ENCODE results near the gene MAP3K19.

Gene MAP3K19

DNA sequence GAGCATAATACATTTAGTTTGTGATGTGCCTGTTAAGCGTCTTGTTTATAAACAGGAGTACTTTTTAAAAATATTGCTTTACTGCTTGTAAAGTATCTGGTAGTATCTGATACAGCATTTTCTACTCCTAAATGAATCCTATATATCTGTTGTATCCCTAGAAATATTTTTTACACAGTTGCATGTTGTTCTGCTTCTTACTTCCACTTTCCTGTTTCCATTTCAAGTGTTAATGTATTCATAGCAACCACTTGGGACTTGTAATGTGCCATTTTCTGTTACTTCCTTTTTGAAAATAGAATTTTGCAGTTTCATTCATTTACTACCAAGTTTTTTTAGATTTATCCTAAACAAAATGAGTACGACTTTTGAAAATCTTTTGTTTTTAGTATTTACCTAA lies 103.7 kb downstream of the MAP3K19 start:
- TF ChIP-seq, protein P1, sequence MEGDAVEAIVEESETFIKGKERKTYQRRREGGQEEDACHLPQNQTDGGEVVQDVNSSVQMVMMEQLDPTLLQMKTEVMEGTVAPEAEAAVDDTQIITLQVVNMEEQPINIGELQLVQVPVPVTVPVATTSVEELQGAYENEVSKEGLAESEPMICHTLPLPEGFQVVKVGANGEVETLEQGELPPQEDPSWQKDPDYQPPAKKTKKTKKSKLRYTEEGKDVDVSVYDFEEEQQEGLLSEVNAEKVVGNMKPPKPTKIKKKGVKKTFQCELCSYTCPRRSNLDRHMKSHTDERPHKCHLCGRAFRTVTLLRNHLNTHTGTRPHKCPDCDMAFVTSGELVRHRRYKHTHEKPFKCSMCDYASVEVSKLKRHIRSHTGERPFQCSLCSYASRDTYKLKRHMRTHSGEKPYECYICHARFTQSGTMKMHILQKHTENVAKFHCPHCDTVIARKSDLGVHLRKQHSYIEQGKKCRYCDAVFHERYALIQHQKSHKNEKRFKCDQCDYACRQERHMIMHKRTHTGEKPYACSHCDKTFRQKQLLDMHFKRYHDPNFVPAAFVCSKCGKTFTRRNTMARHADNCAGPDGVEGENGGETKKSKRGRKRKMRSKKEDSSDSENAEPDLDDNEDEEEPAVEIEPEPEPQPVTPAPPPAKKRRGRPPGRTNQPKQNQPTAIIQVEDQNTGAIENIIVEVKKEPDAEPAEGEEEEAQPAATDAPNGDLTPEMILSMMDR (IDR thresholded peaks at IDR 0.05; ENCODE audit: low read depth, low read length): no peak
- no peak overlapping the region for H3K4me3 ChIP-seq (ENCODE audit: low read depth, low read length)

- TF ChIP-seq, protein P1 (IDR thresholded peaks at IDR 0.05; ENCODE audit: low read depth, low read length): no peak
- H3K4me3 ChIP-seq (ENCODE audit: low read depth, low read length): no peak overlapping the region
Observed at GRCh38 chr2:134936691-134937090, 110.6 kb downstream of the MAP3K19 start.

DNA sequence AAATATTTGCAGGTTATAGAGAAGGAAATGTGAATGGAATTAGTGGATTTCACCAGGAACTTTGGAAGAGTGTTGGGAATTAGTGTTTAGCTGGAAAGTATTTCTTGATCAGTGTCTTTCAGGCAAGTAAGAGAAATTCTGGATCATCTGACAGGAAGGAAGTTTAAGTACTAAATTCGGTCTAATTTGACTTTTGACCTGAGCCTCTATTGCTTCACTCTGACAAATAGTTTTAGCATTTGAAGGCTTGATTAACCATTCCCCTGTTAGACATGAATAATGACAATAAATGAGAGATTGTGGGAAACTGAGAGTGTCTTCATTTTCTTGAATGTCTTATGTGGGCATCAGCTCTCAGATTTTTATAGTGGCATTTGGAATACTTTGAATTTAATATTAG lies 112.6 kb downstream of the MAP3K19 start:
- H3K4me3 ChIP-seq (ENCODE audit: low read depth, low read length): no peak overlapping the region
- TF ChIP-seq, protein P1 (IDR thresholded peaks at IDR 0.05; ENCODE audit: low read depth, low read length): no peak

DNA sequence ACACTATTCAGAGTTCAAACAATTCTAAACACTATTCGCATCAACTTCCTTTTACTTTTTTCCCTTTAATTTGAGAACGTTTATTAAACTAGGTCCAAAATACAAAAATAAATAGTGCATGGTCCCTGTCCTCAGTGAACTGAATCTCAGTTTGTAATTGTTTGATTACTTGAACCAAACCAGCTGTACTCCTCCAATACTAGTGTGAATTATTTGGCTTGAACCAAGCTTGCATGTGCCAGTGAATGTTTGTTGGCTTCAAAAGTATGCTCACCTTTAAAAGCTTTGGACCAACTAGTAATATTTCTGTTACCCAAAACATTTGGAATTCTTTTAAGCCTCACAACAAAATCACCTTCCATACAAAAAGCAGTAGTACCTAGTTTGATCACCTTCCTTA lies 113.1 kb downstream of the MAP3K19 start:
- TF ChIP-seq, protein P1 (IDR thresholded peaks at IDR 0.05; ENCODE audit: low read depth, low read length): no peak

DNA sequence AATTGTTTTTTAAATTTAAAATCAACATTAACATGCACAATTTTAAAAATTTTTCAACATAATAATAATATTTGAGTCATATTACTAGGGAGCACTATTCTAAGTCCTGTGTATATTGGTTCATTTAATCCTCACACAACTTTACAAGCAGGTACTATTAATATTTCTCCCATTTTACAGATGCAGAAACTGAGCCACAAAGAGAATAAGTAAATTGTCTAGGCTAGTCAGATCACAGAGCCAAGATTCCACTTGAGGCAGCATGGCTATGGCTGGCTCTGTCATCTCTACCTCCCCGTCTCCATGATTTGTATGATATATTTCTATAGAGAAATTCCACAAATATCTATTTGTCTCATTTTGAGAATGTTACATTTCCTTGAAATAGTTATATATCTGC lies 113.5 kb downstream of the MAP3K19 start:
- no peak overlapping the region for H3K4me3 ChIP-seq (ENCODE audit: low read depth, low read length)

More for the DNA sequence above, 113.1 kb downstream of the MAP3K19 start:
- H3K4me3 ChIP-seq (ENCODE audit: low read depth, low read length): no peak overlapping the region

GRCh38 chr2:134932864-134933526 lies 114.3 kb downstream of the MAP3K19 start:
- H3K4me3 ChIP-seq (ENCODE audit: low read depth, low read length): no peak overlapping the region
- TF ChIP-seq, protein P1 (IDR thresholded peaks at IDR 0.05; ENCODE audit: low read depth, low read length): no peak

More for the DNA sequence above, 113.5 kb downstream of the MAP3K19 start:
- TF ChIP-seq, protein P1 (IDR thresholded peaks at IDR 0.05; ENCODE audit: low read depth, low read length): no peak

- TF ChIP-seq, protein P1 (IDR thresholded peaks at IDR 0.05; ENCODE audit: low read depth, low read length): no peak
- no peak overlapping the region for H3K4me3 ChIP-seq (ENCODE audit: low read depth, low read length)
Observed at GRCh38 chr2:134927195-134927594, 120.1 kb downstream of the MAP3K19 start.
